ENCODE results near the gene RNF220. TPM values are rescaled to one million over a fixed set of nuclear protein-coding genes. Genes with fewer than 3 reads are reported as not detected.

RNF220 gene
- total and polyA plus RNA-seq, 9 of the 15 experiments (the other 6 are each of a cell fraction or from before 2014, with no cell fraction given): 5.1 to 117 (median 66.9) TPM

GRCh38 chr1:44526295-44527073, 121.4 kb downstream of the RNF220 start (continued):
- TF ChIP-seq GABPB1 (CRISPR knock-in tag; IDR thresholded peaks at IDR 0.05): no peak
- no peak for TF ChIP-seq ZNF318 (IDR thresholded peaks at IDR 0.05; ENCODE audit: borderline replicate concordance in 1 of 2, low read depth in 1 of 2)
- TF ChIP-seq BRF1 (IDR thresholded peaks at IDR 0.05; ENCODE audit: borderline replicate concordance, extremely low read depth, insufficient read length): no peak
- TF ChIP-seq CEBPG (CRISPR knock-in tag; IDR thresholded peaks at IDR 0.05): no peak
- TF ChIP-seq CEBPG (tag; conservative IDR thresholded peaks at IDR 0.05 in 1 of 2, IDR thresholded peaks at IDR 0.05 in 1 of 2): no peak
- TF ChIP-seq KLF1 (tag; IDR thresholded peaks at IDR 0.05): no peak
- TF ChIP-seq L3MBTL2 (IDR thresholded peaks at IDR 0.05): no peak
- TF ChIP-seq TCF7 (IDR thresholded peaks at IDR 0.05; ENCODE audit: borderline replicate concordance): no peak
- TF ChIP-seq NCOA2 (IDR thresholded peaks at IDR 0.05; ENCODE audit: partially characterized antibody in 2 of 2): no peak
- no peak for TF ChIP-seq ZNF583 (CRISPR knock-in tag; IDR thresholded peaks at IDR 0.05)
- no peak for TF ChIP-seq RNF2 (IDR thresholded peaks at IDR 0.05)
- TF ChIP-seq ZFP91 (CRISPR knock-in tag; IDR thresholded peaks at IDR 0.05): no peak
- TF ChIP-seq BRF2 (IDR thresholded peaks at IDR 0.05; ENCODE audit: borderline replicate concordance, insufficient read depth, insufficient read length): no peak
- no peak for TF ChIP-seq TFAM (CRISPR knock-in tag; conservative IDR thresholded peaks at IDR 0.05)
- no peak for TF ChIP-seq HNRNPK (IDR thresholded peaks at IDR 0.05; ENCODE audit: low read depth, low read length, poor library complexity, severe bottlenecking)
- no peak for TF ChIP-seq ZNF644 (tag; IDR thresholded peaks at IDR 0.05; ENCODE audit: low read depth)
- no peak for TF ChIP-seq ZFX (CRISPR knock-in tag; IDR thresholded peaks at IDR 0.05)

All from K562 (cell line).